SK-N-SH (cell line): Measurements from ENCODE around the gene ZGPAT. TPM values are rescaled to one million over a fixed set of nuclear protein-coding genes. Genes with fewer than 3 reads are reported as not detected.

ENCODE experiments used
- CTCF ChIA-PET: fragments of 300-600, 350-600 bp; formaldehyde crosslinking; extraction: SDS; loops from one replicate; lab custom pipeline; 2021; lab: Yijun Ruan, JAX
- POLR2A ChIA-PET: fragments of 350-600 bp; sonication (Branson Sonifier 250); formaldehyde crosslinking; extraction: SDS; loops from one replicate; lab custom pipeline; 2020; ENCODE audit warnings: antibody characterized with exemption, inconsistent platforms; lab: Yijun Ruan, JAX
- DNase-seq: peaks from one replicate; pipeline ENCODE4 v3.0.0; 2012
- H2AFZ ChIP-seq: fragments of 200-600 bp; sonication (generic); 2 replicates; pipeline ENCODE4 v1.8.1; 2016; ENCODE audit warnings: antibody characterized with exemption, mild to moderate bottlenecking, low read depth
- H3F3A ChIP-seq: fragments of 200-600 bp; sonication (generic); replicated peaks from 2 replicates; pipeline ENCODE3; 2016; ENCODE audit warnings: antibody characterized with exemption, mild to moderate bottlenecking; ENCODE audit not compliant: insufficient read depth
- H3K27ac ChIP-seq, 2 experiments: fragments of 200-500 bp in 1 of 2; fragments of 200-600 bp in 1 of 2; sonication (Bioruptor generic) in 1 of 2; sonication (generic), shearing (Covaris generic) in 1 of 2; 2 replicates each; pipeline versions ENCODE4 v1.5.1 to v1.6.1; 2014 to 2016; ENCODE audit warnings: low read depth in 2 of 2, inconsistent platforms in 1 of 2, low read length in 1 of 2, mild to moderate bottlenecking in 1 of 2, mixed read lengths in 1 of 2
- H3K27me3 ChIP-seq: fragments of 200-600 bp; sonication (generic), shearing (Covaris generic); 2 replicates; pipeline ENCODE4 v1.6.1; 2016; ENCODE audit warnings: mixed run types; ENCODE audit not compliant: insufficient read depth
- H3K36me3 ChIP-seq, 2 experiments: fragments of 200-500 bp in 1 of 2; fragments of 200-600 bp in 1 of 2; sonication (Bioruptor generic) in 1 of 2; sonication (generic) in 1 of 2; replicated peaks in 1 of 2; 2 replicates each; pipeline versions ENCODE3 to v1.5.1; 2014 to 2016; ENCODE audit warnings: low read length in 1 of 2, mild to moderate bottlenecking in 1 of 2; ENCODE audit not compliant: insufficient read depth in 2 of 2, control insufficient read depth in 1 of 2
- H3K4me1 ChIP-seq, 2 experiments: fragments of 200-500 bp in 1 of 2; fragments of 200-600 bp in 1 of 2; sonication (Bioruptor generic) in 1 of 2; sonication (generic), shearing (Covaris generic) in 1 of 2; 2 replicates each; pipeline versions ENCODE4 v1.5.1 to v1.6.1; 2014 to 2016; ENCODE audit warnings: low read depth in 1 of 2, low read length in 1 of 2, mixed run types in 1 of 2; ENCODE audit not compliant: insufficient read depth in 2 of 2, control insufficient read depth in 1 of 2
- H3K4me2 ChIP-seq: fragments of 200-600 bp; sonication (generic), shearing (Covaris generic); 2 replicates; pipeline ENCODE4 v1.6.1; 2017; ENCODE audit warnings: mixed run types
- H3K4me3 ChIP-seq, 2 experiments: fragments of 200-500 bp in 1 of 2; fragments of 200-600 bp in 1 of 2; sonication (Bioruptor generic) in 1 of 2; sonication (generic), shearing (Covaris generic) in 1 of 2; 2 replicates each; pipeline versions ENCODE4 v1.5.1 to v1.8.1; 2014 to 2016; ENCODE audit warnings: low read depth in 2 of 2, inconsistent platforms in 1 of 2, low read length in 1 of 2, mild to moderate bottlenecking in 1 of 2, mixed read lengths in 1 of 2, moderate library complexity in 1 of 2
- H3K79me2 ChIP-seq: fragments of 200-600 bp; sonication (generic); 2 replicates; pipeline ENCODE4 v1.8.1; 2017; ENCODE audit warnings: mild to moderate bottlenecking; ENCODE audit not compliant: insufficient read depth
- H3K9ac ChIP-seq: fragments of 200-600 bp; sonication (generic); 2 replicates; pipeline ENCODE4 v1.6.1; 2017; ENCODE audit warnings: mixed run types
- H3K9me2 ChIP-seq: fragments of 200-600 bp; sonication (generic); 2 replicates; pipeline ENCODE4 v1.6.1; 2017; ENCODE audit warnings: mixed run types
- H3K9me3 ChIP-seq: fragments of 200-600 bp; sonication (generic); 2 replicates; pipeline ENCODE4 v1.6.1; 2017; ENCODE audit warnings: mixed run types, mild to moderate bottlenecking, moderate library complexity
- H4K20me1 ChIP-seq: fragments of 200-600 bp; sonication (generic); 2 replicates; pipeline ENCODE4 v1.6.1; 2017; ENCODE audit warnings: mild to moderate bottlenecking, mixed run types; ENCODE audit not compliant: insufficient read depth
- CTCF ChIP-seq: fragments of 200-600 bp; sonication (generic); IDR thresholded peaks from 2 replicates; pipeline ENCODE4 v1.6.1; 2017; ENCODE audit warnings: antibody characterized with exemption, mild to moderate bottlenecking, moderate library complexity
- ELF1 ChIP-seq: IDR thresholded peaks from 2 replicates; pipeline ENCODE4 v1.4.0; 2012
- EZH2phosphoT487 ChIP-seq: fragments of 200-600 bp; sonication (generic); IDR thresholded peaks from 2 replicates; pipeline ENCODE4 v1.6.1; 2017; ENCODE audit warnings: low read depth, mixed run types, mild to moderate bottlenecking, antibody characterized with exemption, moderate library complexity, borderline replicate concordance
- FOSL2 ChIP-seq: IDR thresholded peaks from 2 replicates; pipeline ENCODE4 v1.4.0; 2012; ENCODE audit warnings: low read depth, mild to moderate bottlenecking, moderate library complexity, borderline replicate concordance
- GATA2 ChIP-seq: sonication (generic); formaldehyde crosslinking; IDR thresholded peaks from 2 replicates; pipeline ENCODE4 v1.5.0; 2020; ENCODE audit warnings: mild to moderate bottlenecking, missing genetic modification reagents
- JUND ChIP-seq: IDR thresholded peaks from 2 replicates; pipeline ENCODE4 v1.4.0; 2012
- MEF2A ChIP-seq: IDR thresholded peaks from 2 replicates; pipeline ENCODE4 v1.4.0; 2012; ENCODE audit warnings: low read depth, borderline replicate concordance
- MXI1 ChIP-seq: IDR thresholded peaks from 2 replicates; pipeline ENCODE4 v1.6.1; 2012; ENCODE audit warnings: mild to moderate bottlenecking, low read depth, low read length, improper control_type of control experiment
- PBX3 ChIP-seq: IDR thresholded peaks from 2 replicates; pipeline ENCODE4; 2012
- POLR2AphosphoS5 ChIP-seq: IDR thresholded peaks from 2 replicates; pipeline ENCODE4 v1.6.1; 2012; ENCODE audit warnings: low read depth, low read length
- RXRA ChIP-seq: IDR thresholded peaks from 2 replicates; pipeline ENCODE4 v1.4.0; 2012; ENCODE audit warnings: low read depth, mild to moderate bottlenecking, borderline replicate concordance
- SMC3 ChIP-seq: IDR thresholded peaks from 2 replicates; pipeline ENCODE4 v1.6.1; 2012; ENCODE audit warnings: low read depth, low read length, improper control_type of control experiment
- TAF1 ChIP-seq: IDR thresholded peaks from 2 replicates; pipeline ENCODE4 v1.6.1; 2012; ENCODE audit warnings: low read depth, mild to moderate bottlenecking, low read length, moderate library complexity, borderline replicate concordance
- USF2 ChIP-seq: fragments of 150-350 bp; IDR thresholded peaks from 2 replicates; pipeline ENCODE4 v1.6.1; 2017; ENCODE audit warnings: antibody characterized with exemption, low read length, low read depth, borderline replicate concordance
- YY1 ChIP-seq: IDR thresholded peaks from 2 replicates; pipeline ENCODE4 v1.4.0; 2012; ENCODE audit warnings: low read depth, mild to moderate bottlenecking
- ZBTB33 ChIP-seq: IDR thresholded peaks from 2 replicates; pipeline ENCODE4 v1.4.0; 2012; ENCODE audit warnings: low read depth, borderline replicate concordance
- WGBS: methylation state at CpG from one replicate; pipeline ENCODE4 v1.1.6; 2017; ENCODE audit warnings: low lambda C conversion rate; 5-methylcytosine and 5-hydroxymethylcytosine counted together
- polyA plus RNA-seq, 3 experiments: library from polyadenylated mRNA; depleted of rRNA; stranded (reverse); fragments of >200 nt; gene quantifications; 2 replicates each; pipeline ENCODE4 v1.2.3, GENCODE V29; 2012

The ZGPAT gene
- polyA plus RNA-seq, 1 of the 3 experiments (the other 2 are of a cell fraction): 33.7 TPM

GRCh38 chr20:63737945-63738686, 30.3 kb downstream of the ZGPAT start:
- no peak for TF ChIP-seq GATA2 (CRISPR knock-in tag)
- no peak for TF ChIP-seq USF2
- TF ChIP-seq MXI1: no peak
- no peak for TF ChIP-seq POLR2AphosphoS5
- TF ChIP-seq MEF2A: no peak
- TF ChIP-seq RXRA: no peak
- no peak for TF ChIP-seq PBX3
- CTCF ChIA-PET: interaction anchor here (1.1 to 1.4 kb wide), 3 partner anchors 13 to 33 kb away, joined by 3 to 4 read pairs (median 4); partner anchors contain the start of genes ARFRP1 and ZGPAT
- WGBS: 100% methylated on average over 2 of the region's 43 CpGs
- H3K4me1 ChIP-seq: peaks cover 0 to 14% of the 10 kb centered on the region in 2 experiments; a peak in 1 of 4 replicates
- H3K4me3 ChIP-seq: no peak overlapping the region
- peaks cover 18% of the 10 kb centered on the region for H3K79me2 ChIP-seq
- DNase-seq: no peak
- peaks cover 13% of the 10 kb centered on the region for H4K20me1 ChIP-seq
- POLR2A ChIA-PET: interaction anchor here (1.1 to 1.2 kb wide), 2 partner anchors 15 to 30 kb away, joined by 3 to 4 read pairs; partner anchors contain the start of genes ARFRP1 and ZGPAT
- no peak overlapping the region for H3K4me2 ChIP-seq
- H3K36me3 ChIP-seq: peaks cover under 1 to 32% of the 10 kb centered on the region in 2 experiments
- H3K9ac ChIP-seq: no peak overlapping the region
- no peak overlapping the region for H3K27ac ChIP-seq
- H3K27me3 ChIP-seq: no peaks in the 10 kb centered on the region
- no peaks in the 10 kb centered on the region for H3K9me3 ChIP-seq
- no peaks in the 10 kb centered on the region for H3K9me2 ChIP-seq
- no peak overlapping the region for H2AFZ ChIP-seq
- peaks cover 9% of the 10 kb centered on the region for H3F3A ChIP-seq

GRCh38 chr20:63738687-63739129, 30.9 kb downstream of the ZGPAT start:
- DNase-seq: peak; percentile 78
- H4K20me1 ChIP-seq: peaks cover 16% of the 10 kb centered on the region
- H3K4me2 ChIP-seq: peak overlapping the region; percentile 65; the same call in 1 of the 2 replicates
- H3F3A ChIP-seq: peaks cover 13% of the 10 kb centered on the region
- H3K27me3 ChIP-seq: no peaks in the 10 kb centered on the region
- H3K4me3 ChIP-seq: no peak overlapping the region
- no peak overlapping the region for H2AFZ ChIP-seq
- H3K4me1 ChIP-seq: peaks cover 0 to 14% of the 10 kb centered on the region in 2 experiments; a peak in 1 of 4 replicates
- H3K9ac ChIP-seq: no peak overlapping the region
- ChIA-PET POLR2A (interaction anchor here (1.1 to 1.2 kb wide), 2 partner anchors 16 to 31 kb away, joined by 3 to 4 read pairs; partner anchors contain the start of genes ARFRP1 and ZGPAT), CTCF (interaction anchor here (1.1 to 1.4 kb wide), 3 partner anchors 14 to 34 kb away, joined by 3 to 4 read pairs (median 4); partner anchors contain the start of genes ARFRP1 and ZGPAT)
- WGBS: 93% methylated on average over 3 of the region's 26 CpGs
- H3K79me2 ChIP-seq: peaks cover 18% of the 10 kb centered on the region
- no peaks in the 10 kb centered on the region for H3K9me2 ChIP-seq
- peak overlapping the region in 1 of 2 experiments; percentile 85; a peak in 2 of 4 replicates for H3K27ac ChIP-seq
- TF ChIP-seq MEF2A (no peak), ELF1 (no peak), TAF1 (no peak), JUND (no peak), USF2 (no peak), FOSL2 (no peak), CTCF (no peak), ZBTB33 (no peak), YY1 (no peak), EZH2phosphoT487 (no peak), SMC3 (no peak)
- no peaks in the 10 kb centered on the region for H3K9me3 ChIP-seq
- H3K36me3 ChIP-seq: peaks cover 6 to 34% of the 10 kb centered on the region in 2 experiments
